K562 (cell line): ENCODE data around the gene DUOXA2. TPM values are rescaled to one million over a fixed set of nuclear protein-coding genes. Genes with fewer than 3 reads are reported as not detected.

ENCODE experiments used
- BHLHE40 ChIP-seq: IDR thresholded peaks from 2 replicates; pipeline ENCODE4 v1.6.1; 2011; ENCODE audit warnings: low read length, improper control_type of control experiment
- CLOCK ChIP-seq: fragments of 250-450 bp; sonication (Bioruptor Pico); IDR thresholded peaks from 2 replicates; pipeline ENCODE4 v1.4.0; 2020; ENCODE audit warnings: mild to moderate bottlenecking, moderate library complexity, borderline replicate concordance
- COPS2 ChIP-seq: fragments of 450-650 bp; conservative IDR thresholded peaks from 2 replicates; pipeline ENCODE4 v1.6.1; 2016; ENCODE audit warnings: mild to moderate bottlenecking, moderate library complexity
- FOS ChIP-seq: IDR thresholded peaks from 3 replicates; pipeline ENCODE4 v1.6.1; 2011; ENCODE audit not compliant: insufficient read length; ENCODE audit errors: extremely low read depth
- KAT2B ChIP-seq: IDR thresholded peaks from one replicate; pipeline ENCODE4 v1.6.1; 2012; ENCODE audit warnings: low read depth, mild to moderate bottlenecking, control low read depth, inconsistent platforms, low read length, moderate library complexity
- MEF2D ChIP-seq: conservative IDR thresholded peaks from 2 replicates; pipeline ENCODE4 v1.6.1; 2016; ENCODE audit warnings: low read depth, missing genetic modification characterization, missing compliant biosample characterization
- NR2C1 ChIP-seq, 2 experiments: fragments of 450-650 bp; IDR thresholded peaks; 2 replicates each; pipeline ENCODE4 v1.6.1; 2017; ENCODE audit warnings: mild to moderate bottlenecking in 2 of 2, antibody characterized with exemption in 1 of 2, inconsistent platforms in 1 of 2, missing compliant biosample characterization in 1 of 2, missing genetic modification characterization in 1 of 2
- PHB2 ChIP-seq: fragments of 450-650 bp; IDR thresholded peaks from 2 replicates; pipeline ENCODE4 v1.6.1; 2017; ENCODE audit warnings: low read depth
- POLR2H ChIP-seq: IDR thresholded peaks from 2 replicates; pipeline ENCODE4 v1.6.1; 2016; ENCODE audit warnings: missing genetic modification characterization, low read depth, mild to moderate bottlenecking, control low read depth, missing compliant biosample characterization, moderate library complexity
- SUPT5H ChIP-seq: fragments of 450-650 bp; IDR thresholded peaks from 2 replicates; pipeline ENCODE4 v1.6.1; 2016
- TAL1 ChIP-seq: fragments of 450-650 bp; IDR thresholded peaks from 2 replicates; pipeline ENCODE4 v1.6.1; 2016; ENCODE audit warnings: mild to moderate bottlenecking
- U2AF1 ChIP-seq: fragments of 200-400 bp; formaldehyde crosslinking; optimal IDR thresholded peaks from 2 replicates; pipeline ENCODE3; 2017; ENCODE audit warnings: mild to moderate bottlenecking, low read depth, low read length, moderate library complexity
- UBTF ChIP-seq, 2 experiments: IDR thresholded peaks; 2 replicates each; pipeline ENCODE4 v1.6.1; 2012; ENCODE audit warnings: improper control_type of control experiment in 2 of 2, low read depth in 2 of 2, low read length in 2 of 2, borderline replicate concordance in 1 of 2
- YY1 ChIP-seq, 3 experiments: IDR thresholded peaks; 2 replicates each; pipeline ENCODE4 v1.6.1; 2011; ENCODE audit warnings: low read length in 2 of 3, mild to moderate bottlenecking in 2 of 3, moderate library complexity in 2 of 3, borderline replicate concordance in 1 of 3, control low read depth in 1 of 3, low read depth in 1 of 3; ENCODE audit not compliant: insufficient read depth in 3 of 3, insufficient replicate concordance in 2 of 3, control insufficient read depth in 1 of 3, insufficient read length in 1 of 3; ENCODE audit errors: extremely low read depth in 1 of 3
- ZBTB9 ChIP-seq: fragments of 450-650 bp; formaldehyde crosslinking; IDR thresholded peaks from 2 replicates; pipeline ENCODE4 v1.4.0; 2020; ENCODE audit warnings: mild to moderate bottlenecking, moderate library complexity
- ZNF212 ChIP-seq: fragments of 450-650 bp; formaldehyde crosslinking; IDR thresholded peaks from 2 replicates; pipeline ENCODE4 v1.4.0; 2020; ENCODE audit warnings: mild to moderate bottlenecking
- ZNF311 ChIP-seq: fragments of 250-450 bp; sonication (Bioruptor Pico); IDR thresholded peaks from 2 replicates; pipeline ENCODE4 v1.4.0; 2020; ENCODE audit warnings: mild to moderate bottlenecking, moderate library complexity
- ZNF449 ChIP-seq: fragments of 250-450 bp; sonication (Bioruptor Pico); IDR thresholded peaks from 2 replicates; pipeline ENCODE4 v1.8.0; 2022; ENCODE audit warnings: moderate library complexity, mild to moderate bottlenecking, inconsistent platforms
- polyA plus RNA-seq, 8 experiments: library from polyadenylated mRNA; depleted of rRNA in 4 of 8; stranded (reverse) in 5 of 8; unstranded in 3 of 8; fragments of >200 nt; fragmentation: Nextera tagmentation in 2 of 8; fragmentation: Illumina TruSeq in 1 of 8; extraction: Ambion mirVana in 2 of 8; extraction: Trizol in 1 of 8; gene quantifications; 2 replicates each; pipeline versions ENCODE4 v1.2.1 to v1.2.3, GENCODE V29; 2011 to 2014; ENCODE audit warnings: inconsistent platforms in 1 of 8, missing spikeins in 1 of 8
- total RNA-seq, 7 experiments: library from RNA; depleted of rRNA in 6 of 7; stranded (reverse); fragments of >200 nt in 6 of 7; fragmentation: Illumina TruSeq in 2 of 7; extraction: Trizol in 2 of 7; gene quantifications; 2 replicates each; pipeline versions ENCODE4 v1.2.1 to v1.2.3, GENCODE V29; 2011 to 2021; ENCODE audit warnings: low replicate concordance in 1 of 7

Gene DUOXA2
- total and polyA plus RNA-seq, 9 of the 15 experiments (the other 6 are each of a cell fraction or from before 2014, with no cell fraction given): not detected

- TF ChIP-seq ZBTB9 (peak; percentile 73; the same call in 1 of the 2 replicates), U2AF1 (no peak), TAL1 (no peak), ZNF449 (CRISPR knock-in tag) (no peak), YY1 (IDR thresholded peaks at IDR 0.05; ENCODE audit: borderline replicate concordance in 1 of 3, control insufficient read depth in 1 of 3, extremely low read depth in 1 of 3, insufficient read depth in 3 of 3, insufficient read length in 1 of 3, insufficient replicate concordance in 2 of 3, low read depth in 1 of 3, low read length in 2 of 3) (peak in 2 of 3 experiments; percentile 69 to 80), BHLHE40 (peak; percentile 18; the same call in 1 of the 2 replicates), ZNF311 (CRISPR knock-in tag) (no peak), UBTF (IDR thresholded peaks at IDR 0.05; ENCODE audit: borderline replicate concordance in 1 of 2, low read depth in 2 of 2, low read length in 2 of 2) (peak; percentile 7 to 91; a peak in 3 of 4 replicates), PHB2 (no peak), KAT2B (no peak), COPS2 (no peak), CLOCK (CRISPR knock-in tag) (no peak), SUPT5H (peak; percentile 66; the same call in 1 of the 2 replicates), FOS (no peak), MEF2D (tag) (no peak), ZNF212 (no peak), POLR2H (tag) (no peak), NR2C1 (IDR thresholded peaks at IDR 0.05) (peak; percentile 59; the same call in 1 of the 2 replicates), NR2C1 (tag; IDR thresholded peaks at IDR 0.05) (peak; percentile 66)
Measured at GRCh38 chr15:45166834-45167630, 52.9 kb downstream of the DUOXA2 start (continued).
